ENCODE measurements around the gene MBD2. TPM values are rescaled to one million over a fixed set of nuclear protein-coding genes. Genes with fewer than 3 reads are reported as not detected.
"Not testable (repeated sequence)": the region's sequence is repeated elsewhere in the genome, so short reads cannot be mapped to it uniquely, and the experiment has no call there.

The MBD2 gene
- total RNA-seq, 4 donors from 2014 or later, result 33.3 to 58.6 (median 44.6) TPM

- ATAC-seq (ENCODE audit: low FRiP score), result peak; percentile 62
- DNase-seq (ENCODE audit: low spot score), result peak; percentile 78
- TF ChIP-seq, protein P1, sequence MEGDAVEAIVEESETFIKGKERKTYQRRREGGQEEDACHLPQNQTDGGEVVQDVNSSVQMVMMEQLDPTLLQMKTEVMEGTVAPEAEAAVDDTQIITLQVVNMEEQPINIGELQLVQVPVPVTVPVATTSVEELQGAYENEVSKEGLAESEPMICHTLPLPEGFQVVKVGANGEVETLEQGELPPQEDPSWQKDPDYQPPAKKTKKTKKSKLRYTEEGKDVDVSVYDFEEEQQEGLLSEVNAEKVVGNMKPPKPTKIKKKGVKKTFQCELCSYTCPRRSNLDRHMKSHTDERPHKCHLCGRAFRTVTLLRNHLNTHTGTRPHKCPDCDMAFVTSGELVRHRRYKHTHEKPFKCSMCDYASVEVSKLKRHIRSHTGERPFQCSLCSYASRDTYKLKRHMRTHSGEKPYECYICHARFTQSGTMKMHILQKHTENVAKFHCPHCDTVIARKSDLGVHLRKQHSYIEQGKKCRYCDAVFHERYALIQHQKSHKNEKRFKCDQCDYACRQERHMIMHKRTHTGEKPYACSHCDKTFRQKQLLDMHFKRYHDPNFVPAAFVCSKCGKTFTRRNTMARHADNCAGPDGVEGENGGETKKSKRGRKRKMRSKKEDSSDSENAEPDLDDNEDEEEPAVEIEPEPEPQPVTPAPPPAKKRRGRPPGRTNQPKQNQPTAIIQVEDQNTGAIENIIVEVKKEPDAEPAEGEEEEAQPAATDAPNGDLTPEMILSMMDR (IDR thresholded peaks at IDR 0.05), result no peak
These were observed 764 bp downstream of the MBD2 start for GRCh38 chr18:54223568-54224241.

DNA sequence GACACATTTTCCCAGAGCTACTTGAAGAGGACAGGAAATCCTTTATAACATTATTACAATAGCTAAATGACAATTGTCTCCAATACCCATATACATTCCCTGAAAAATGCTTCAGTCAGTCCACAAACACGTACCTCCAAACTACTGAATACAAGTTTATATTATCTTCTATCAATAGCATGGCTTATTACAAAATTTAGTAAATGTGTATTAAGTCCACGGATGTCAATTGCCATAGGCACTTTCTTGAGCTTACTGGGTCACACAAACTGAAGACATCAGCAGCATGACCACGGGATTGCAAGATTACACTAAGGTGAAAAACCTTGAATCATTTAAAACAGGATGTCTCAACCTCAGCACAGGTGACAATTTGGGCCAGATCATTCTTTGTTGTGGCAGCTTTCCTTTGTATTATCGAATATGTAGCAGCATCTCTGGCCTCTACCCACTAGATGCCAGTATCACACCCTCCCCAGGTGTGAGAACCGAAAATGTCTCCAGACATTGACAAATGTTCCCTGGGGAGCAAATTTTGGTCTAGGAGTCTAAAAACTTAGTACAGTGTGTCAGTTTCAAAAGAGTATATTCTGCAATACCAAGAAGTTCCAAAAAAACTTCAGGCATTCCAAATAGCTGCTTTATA is 1.4 kb downstream of the MBD2 start:
- DNase-seq (ENCODE audit: low spot score), result no peak
- ATAC-seq (ENCODE audit: low FRiP score), result peak; percentile 3
- TF ChIP-seq, protein P1 (IDR thresholded peaks at IDR 0.05), result no peak

GRCh38 chr18:54220406-54220805 is 4.1 kb downstream of the MBD2 start:
- TF ChIP-seq, protein P1 (IDR thresholded peaks at IDR 0.05), result no peak
- no peak for DNase-seq (ENCODE audit: low spot score)
- ATAC-seq (ENCODE audit: low FRiP score), result no peak

DNA sequence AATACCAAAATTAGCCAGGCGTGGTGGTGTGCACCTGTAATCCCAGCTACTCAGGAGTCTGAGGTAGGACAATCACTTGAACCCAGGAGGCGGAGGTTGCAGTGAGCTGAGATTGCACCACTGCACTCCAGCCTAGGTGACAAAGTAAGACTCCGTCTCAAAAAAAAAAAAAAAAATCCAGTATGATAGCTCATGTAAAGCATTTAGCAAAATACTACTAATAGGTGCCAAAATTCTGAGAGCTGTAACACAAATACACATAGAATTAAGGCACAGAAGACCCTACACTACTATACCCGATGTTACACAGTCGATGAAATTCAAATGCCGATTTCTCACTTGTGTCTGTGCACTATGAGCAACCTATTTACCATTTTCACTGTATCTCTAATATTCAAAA is 5.7 kb downstream of the MBD2 start:
- ATAC-seq (ENCODE audit: low FRiP score); DNase-seq (ENCODE audit: low spot score): not testable (repeated sequence)

- DNase-seq (ENCODE audit: low spot score) (no peak), ATAC-seq (ENCODE audit: low FRiP score) (no peak)
- TF ChIP-seq, protein P1 (IDR thresholded peaks at IDR 0.05), result no peak
These were observed 6.2 kb downstream of the MBD2 start for GRCh38 chr18:54218299-54218698.

DNA sequence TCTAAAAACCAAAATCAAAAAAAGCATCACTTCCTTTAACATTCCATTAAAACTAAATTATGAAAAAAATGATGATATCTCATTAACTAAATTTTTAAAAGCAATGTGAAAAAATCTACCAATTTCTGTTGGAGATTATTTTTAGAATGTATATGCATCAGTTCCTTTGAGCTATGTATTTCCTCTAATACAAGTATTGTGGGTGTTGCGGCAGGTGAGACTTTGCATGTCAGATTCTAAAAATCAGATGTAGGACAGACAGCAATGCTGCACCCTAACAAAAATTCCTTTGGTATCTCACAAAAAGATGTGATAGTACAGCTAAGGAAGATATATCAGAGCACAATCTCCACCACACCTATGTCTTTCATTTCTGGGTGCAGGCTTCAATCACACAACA is 6.8 kb downstream of the MBD2 start:
- DNase-seq (ENCODE audit: low spot score) (no peak), ATAC-seq (ENCODE audit: low FRiP score) (no peak)
- TF ChIP-seq, protein P1 (IDR thresholded peaks at IDR 0.05), result no peak

DNA sequence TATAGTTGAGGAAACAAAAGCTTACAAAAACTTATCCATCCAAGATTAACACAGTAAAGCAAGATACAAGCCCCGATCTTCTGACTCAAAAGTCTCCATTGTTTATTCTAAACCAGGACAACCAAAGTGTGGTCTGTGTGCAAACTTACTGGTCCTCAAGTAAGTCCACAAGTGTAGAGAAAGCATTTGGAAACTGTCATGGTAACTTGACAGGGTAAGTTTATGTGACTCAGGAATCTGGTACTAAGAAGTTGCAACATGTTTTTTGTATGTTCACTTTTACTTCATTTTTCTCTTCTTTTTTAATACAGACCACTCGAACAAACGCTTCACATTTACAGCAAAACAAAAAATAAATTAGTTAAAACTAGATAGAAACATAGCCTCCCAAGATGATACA is 9.4 kb downstream of the MBD2 start:
- no peak for DNase-seq (ENCODE audit: low spot score)
- TF ChIP-seq, protein P1 (IDR thresholded peaks at IDR 0.05), result no peak
- no peak for ATAC-seq (ENCODE audit: low FRiP score)
